Hematopoietic multipotent progenitor cell (in vitro differentiated cells): ENCODE data around the gene PPP1R3D. TPM values are rescaled to one million over a fixed set of nuclear protein-coding genes. Genes with fewer than 3 reads are reported as not detected.
"Not testable (repeated sequence)": the region's sequence is repeated elsewhere in the genome, so short reads cannot be mapped to it uniquely, and the experiment has no call there.

Source experiments
- DNase-seq, 3 donors: peaks; one replicate each; pipeline ENCODE4 v3.0.0-alpha.2; 2011 to 2015; ENCODE audit warnings: low read depth in 2 of 3, low spot score in 2 of 3
- total RNA-seq: library from RNA; depleted of rRNA; stranded (reverse); fragments of >200 nt; gene quantifications from one replicate; pipeline ENCODE4 v1.2.3, GENCODE V29; 2012

Gene PPP1R3D
- total RNA-seq: 8.1 TPM

- peak; percentile 72 to 91 (median 89) for DNase-seq
Observed at GRCh38 chr20:59940129-59940955, at the start of gene PPP1R3D, which contains the start of gene FAM217B. Gene PPP1R3D, minus strand, starts transcription at chr20:59940305. Its CDS starts 374 bp downstream, at chr20:59939931. Gene FAM217B, plus strand, starts transcription at chr20:59940389. Its CDS starts 3,555 bp downstream, at chr20:59943944.

- DNase-seq: no peak
Observed at GRCh38 chr20:59988141-59988540, 48.0 kb upstream of the PPP1R3D start.

GRCh38 chr20:59987135-59987534 lies 47.0 kb upstream of the PPP1R3D start:
- DNase-seq: no peak

- DNase-seq: peak in 1 of 3 donors; percentile 29
Observed at GRCh38 chr20:59985864-59986263, 45.8 kb upstream of the PPP1R3D start.

GRCh38 chr20:59985164-59985563 lies 45.1 kb upstream of the PPP1R3D start:
- peak in 1 of 3 donors; percentile 55 for DNase-seq

GRCh38 chr20:59984541-59984940 lies 44.4 kb upstream of the PPP1R3D start:
- peak in 2 of 3 donors; percentile 69 to 94 for DNase-seq

- DNase-seq: no peak
Observed at GRCh38 chr20:59983076-59983475, 43.0 kb upstream of the PPP1R3D start.

GRCh38 chr20:59977086-59977485 lies 37.0 kb upstream of the PPP1R3D start:
- DNase-seq: no peak

- DNase-seq: no peak
Observed at GRCh38 chr20:59976156-59976782, 36.2 kb upstream of the PPP1R3D start.

GRCh38 chr20:59972037-59972801 lies 32.1 kb upstream of the PPP1R3D start:
- DNase-seq: no peak

- no peak for DNase-seq
Observed at GRCh38 chr20:59971428-59971827, 31.3 kb upstream of the PPP1R3D start.

GRCh38 chr20:59966428-59966827 lies 26.3 kb upstream of the PPP1R3D start:
- no peak for DNase-seq

GRCh38 chr20:59962155-59962554 lies 22.1 kb upstream of the PPP1R3D start:
- no peak for DNase-seq

GRCh38 chr20:59961423-59961822 lies 21.3 kb upstream of the PPP1R3D start:
- DNase-seq: no peak

GRCh38 chr20:59958626-59959025 lies 18.5 kb upstream of the PPP1R3D start:
- no peak for DNase-seq

GRCh38 chr20:59958123-59958522 lies 18.0 kb upstream of the PPP1R3D start, which contains the start of gene CDH26:
Gene CDH26, plus strand, starts transcription at chr20:59958423. Its CDS starts 304 bp downstream, at chr20:59958727.
- no peak for DNase-seq

GRCh38 chr20:59957568-59957967 lies 17.5 kb upstream of the PPP1R3D start:
- DNase-seq: not testable (repeated sequence)

GRCh38 chr20:59955131-59955796 lies 15.2 kb upstream of the PPP1R3D start:
- DNase-seq: peak in 2 of 3 donors; percentile 26 to 52

GRCh38 chr20:59954718-59955117 lies 14.6 kb upstream of the PPP1R3D start:
- DNase-seq: no peak

- no peak for DNase-seq
Observed at GRCh38 chr20:59949911-59950310, 9.8 kb upstream of the PPP1R3D start.
